AG09319 (cell line): Measurements from ENCODE around the gene ZNF581.

Experiments used
- DNase-seq: peaks from one replicate; pipeline ENCODE4 v3.0.0-alpha.2; 2010; ENCODE audit warnings: low read depth; ENCODE audit errors: extremely low read depth
- CTCF ChIP-seq: IDR thresholded peaks from 2 replicates; pipeline ENCODE4 v1.5.1; 2011; ENCODE audit warnings: low read depth, mild to moderate bottlenecking, inconsistent platforms, low read length, moderate library complexity

ZNF581 gene

GRCh38 chr19:55613396-55613795 is 30.1 kb upstream of the ZNF581 start:
- TF ChIP-seq CTCF: no peak
- DNase-seq: no peak

- no peak for TF ChIP-seq CTCF
- no peak for DNase-seq
Observed at GRCh38 chr19:55613930-55614710, 29.3 kb upstream of the ZNF581 start.

GRCh38 chr19:55614711-55615542 is 28.5 kb upstream of the ZNF581 start:
- DNase-seq: no peak
- no peak for TF ChIP-seq CTCF

DNA sequence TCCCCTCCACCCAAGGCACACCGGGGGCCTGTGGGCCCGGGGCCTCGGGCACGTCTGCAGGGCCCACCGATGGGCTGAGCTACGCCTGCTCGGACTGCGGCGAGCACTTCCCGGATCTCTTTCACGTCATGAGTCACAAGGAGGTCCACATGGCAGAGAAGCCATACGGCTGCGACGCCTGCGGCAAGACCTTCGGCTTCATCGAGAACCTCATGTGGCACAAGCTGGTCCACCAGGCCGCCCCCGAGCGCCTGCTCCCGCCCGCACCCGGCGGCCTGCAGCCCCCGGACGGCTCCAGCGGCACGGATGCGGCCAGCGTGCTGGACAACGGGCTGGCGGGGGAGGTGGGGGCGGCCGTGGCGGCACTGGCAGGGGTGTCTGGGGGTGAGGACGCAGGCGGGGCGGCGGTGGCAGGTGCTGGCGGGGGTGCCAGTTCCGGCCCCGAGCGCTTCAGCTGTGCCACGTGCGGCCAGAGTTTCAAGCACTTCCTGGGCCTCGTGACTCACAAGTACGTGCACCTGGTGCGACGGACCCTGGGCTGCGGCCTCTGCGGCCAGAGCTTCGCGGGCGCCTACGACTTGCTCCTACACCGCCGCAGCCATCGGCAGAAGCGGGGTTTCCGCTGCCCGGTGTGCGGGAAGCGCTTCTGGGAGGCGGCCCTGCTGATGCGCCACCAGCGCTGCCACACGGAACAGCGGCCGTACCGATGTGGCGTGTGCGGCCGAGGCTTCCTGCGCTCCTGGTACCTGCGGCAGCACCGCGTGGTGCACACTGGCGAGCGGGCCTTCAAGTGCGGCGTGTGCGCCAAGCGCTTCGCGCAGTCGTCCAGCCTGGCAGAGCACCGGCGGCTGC is 27.7 kb upstream of the ZNF581 start:
- no peak for TF ChIP-seq CTCF
- DNase-seq: no peak

DNA sequence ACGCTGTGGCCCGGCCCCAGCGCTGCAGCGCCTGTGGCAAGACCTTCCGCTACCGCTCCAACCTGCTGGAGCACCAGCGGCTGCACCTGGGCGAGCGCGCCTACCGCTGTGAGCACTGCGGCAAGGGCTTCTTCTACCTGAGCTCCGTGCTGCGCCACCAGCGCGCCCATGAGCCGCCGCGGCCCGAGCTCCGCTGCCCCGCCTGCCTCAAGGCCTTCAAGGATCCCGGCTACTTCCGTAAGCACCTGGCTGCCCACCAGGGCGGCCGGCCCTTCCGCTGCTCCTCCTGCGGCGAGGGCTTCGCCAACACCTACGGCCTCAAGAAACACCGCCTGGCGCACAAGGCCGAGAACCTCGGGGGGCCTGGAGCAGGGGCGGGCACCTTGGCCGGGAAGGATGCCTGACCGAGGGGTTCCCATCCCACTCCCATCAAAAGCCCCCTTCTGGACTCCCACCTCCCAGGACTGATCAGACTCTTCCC is 27.0 kb upstream of the ZNF581 start:
- no peak for DNase-seq
- TF ChIP-seq CTCF: no peak

GRCh38 chr19:55617426-55617825 is 26.0 kb upstream of the ZNF581 start:
- DNase-seq: no peak
- no peak for TF ChIP-seq CTCF
